ENCODE measurements around the gene PRR36.
"Not testable (repeated sequence)": the region's sequence is repeated elsewhere in the genome, so short reads cannot be mapped to it uniquely, and the experiment has no call there.

PRR36 gene

GRCh38 chr19:7874076-7874896 lies at the start of gene PRR36:
Gene PRR36 (minus strand): TSS chr19:7874390. CDS start chr19:7873689, 701 bp downstream.
- no peak for DNase-seq (ENCODE audit: low spot score)

DNA sequence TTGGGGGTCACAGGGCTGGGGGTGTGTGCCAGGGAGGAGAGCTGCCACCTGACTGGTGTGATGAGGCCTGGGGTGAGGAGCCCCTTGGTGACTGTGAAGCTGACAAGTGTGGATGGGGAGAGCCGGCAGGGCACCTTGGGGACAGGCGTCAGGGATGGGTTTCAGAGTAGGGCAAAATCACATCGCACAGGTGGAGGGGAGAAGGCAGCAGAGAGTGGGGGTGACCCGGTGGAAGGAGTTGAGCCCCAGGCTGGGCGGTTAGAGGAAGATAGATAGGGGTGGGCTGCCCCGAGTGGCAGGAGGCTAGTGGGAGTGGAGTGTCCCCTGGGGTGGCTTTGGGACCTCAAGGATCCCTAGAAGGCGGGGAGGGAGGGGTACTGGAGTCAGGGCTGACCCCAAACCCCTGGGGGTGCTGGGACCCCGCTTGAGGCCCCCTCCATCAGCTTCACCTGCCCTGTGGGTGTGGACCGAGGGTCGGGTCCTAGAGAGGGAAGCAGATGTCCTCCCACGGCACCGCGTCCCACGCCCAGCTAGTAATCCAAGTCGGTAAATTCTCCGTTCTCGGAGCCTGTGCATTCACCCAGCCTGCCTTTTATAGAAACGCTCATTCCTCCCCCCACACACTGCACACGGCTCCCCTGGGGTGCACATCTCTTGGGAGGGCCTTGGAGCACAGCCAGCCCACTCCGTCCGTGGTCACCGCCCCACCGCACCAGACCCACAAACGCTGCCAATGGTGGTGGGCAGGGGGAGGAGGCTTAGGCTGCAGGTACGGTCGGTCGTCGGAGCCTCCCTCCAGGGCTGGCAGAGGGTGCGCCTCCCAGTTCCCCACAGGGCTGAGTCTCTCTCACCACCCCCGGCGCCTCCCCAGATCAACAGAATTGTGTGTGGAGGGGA lies 49.4 kb upstream of the PRR36 start:
- DNase-seq (ENCODE audit: low spot score) = no peak

GRCh38 chr19:7922836-7923195 lies 48.6 kb upstream of the PRR36 start:
- DNase-seq (ENCODE audit: low spot score) = no peak

DNA sequence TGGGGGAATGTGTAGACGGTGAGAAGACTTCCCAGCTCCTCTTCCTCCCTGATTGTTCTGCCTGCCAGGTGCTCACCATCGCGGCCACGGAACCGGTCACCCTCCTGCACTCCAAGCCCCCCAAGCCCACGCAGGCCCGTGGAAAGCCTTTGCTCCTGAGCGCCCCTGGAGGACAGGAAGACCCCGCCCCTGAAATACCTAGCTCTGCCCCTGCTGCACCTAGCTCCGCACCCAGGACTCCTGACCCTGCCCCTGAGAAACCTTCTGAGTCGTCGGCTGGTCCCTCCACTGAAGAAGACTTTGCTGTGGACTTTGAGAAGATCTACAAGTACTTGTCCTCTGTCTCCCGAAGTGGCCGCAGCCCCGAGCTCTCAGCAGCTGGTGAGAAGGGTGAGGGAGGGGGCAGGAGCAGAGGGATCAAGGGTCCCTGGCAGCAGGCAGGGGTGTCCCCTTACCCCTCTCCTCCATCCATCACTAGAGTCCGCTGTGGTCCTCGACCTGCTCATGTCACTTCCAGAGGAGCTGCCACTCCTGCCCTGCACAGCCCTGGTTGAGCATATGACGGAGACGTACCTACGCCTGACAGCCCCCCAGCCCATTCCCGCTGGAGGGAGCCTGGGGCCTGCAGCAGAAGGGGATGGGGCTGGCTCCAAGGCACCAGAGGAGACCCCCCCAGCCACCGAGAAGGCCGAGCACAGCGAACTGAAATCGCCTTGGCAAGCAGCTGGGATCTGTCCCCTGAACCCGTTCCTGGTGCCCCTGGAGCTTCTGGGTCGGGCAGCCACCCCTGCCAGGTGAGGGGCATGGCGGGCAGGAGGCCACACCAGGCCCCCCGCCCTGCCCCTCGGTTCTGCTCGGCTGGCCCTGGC lies 48.0 kb upstream of the PRR36 start:
- no peak for DNase-seq (ENCODE audit: low spot score)

DNA sequence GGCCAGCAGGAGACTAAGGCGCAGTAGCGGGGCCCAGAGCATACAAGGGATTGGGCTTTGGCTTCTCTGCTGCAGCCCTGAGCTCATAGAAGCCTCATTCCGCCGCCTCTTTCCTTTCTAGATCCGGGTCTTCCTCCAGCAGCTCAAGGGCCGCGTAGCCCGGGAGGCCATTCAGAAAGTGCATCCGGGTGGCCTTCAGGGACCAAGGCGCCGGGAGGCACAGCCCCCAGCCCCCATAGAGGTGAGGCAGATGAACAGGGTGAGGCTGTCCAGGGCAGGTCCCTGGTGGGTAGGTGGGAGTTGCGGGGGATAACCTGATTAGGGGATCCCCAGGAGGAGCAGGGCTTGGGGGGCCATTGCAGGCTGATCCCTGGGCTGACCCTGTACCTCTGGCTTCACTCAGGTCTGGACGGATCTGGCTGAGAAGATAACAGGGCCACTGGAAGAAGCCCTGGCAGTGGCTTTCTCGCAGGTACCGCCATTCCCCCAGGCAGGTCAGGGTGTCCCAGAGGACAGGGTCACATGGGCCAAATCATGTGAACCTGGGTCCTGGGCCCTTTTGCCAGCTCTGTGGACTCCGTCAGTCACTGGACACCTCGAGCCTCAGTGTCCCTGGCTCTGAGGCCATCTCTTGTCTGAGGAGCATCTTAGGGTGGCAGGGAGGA lies 47.2 kb upstream of the PRR36 start:
- DNase-seq (ENCODE audit: low spot score) = no peak

DNA sequence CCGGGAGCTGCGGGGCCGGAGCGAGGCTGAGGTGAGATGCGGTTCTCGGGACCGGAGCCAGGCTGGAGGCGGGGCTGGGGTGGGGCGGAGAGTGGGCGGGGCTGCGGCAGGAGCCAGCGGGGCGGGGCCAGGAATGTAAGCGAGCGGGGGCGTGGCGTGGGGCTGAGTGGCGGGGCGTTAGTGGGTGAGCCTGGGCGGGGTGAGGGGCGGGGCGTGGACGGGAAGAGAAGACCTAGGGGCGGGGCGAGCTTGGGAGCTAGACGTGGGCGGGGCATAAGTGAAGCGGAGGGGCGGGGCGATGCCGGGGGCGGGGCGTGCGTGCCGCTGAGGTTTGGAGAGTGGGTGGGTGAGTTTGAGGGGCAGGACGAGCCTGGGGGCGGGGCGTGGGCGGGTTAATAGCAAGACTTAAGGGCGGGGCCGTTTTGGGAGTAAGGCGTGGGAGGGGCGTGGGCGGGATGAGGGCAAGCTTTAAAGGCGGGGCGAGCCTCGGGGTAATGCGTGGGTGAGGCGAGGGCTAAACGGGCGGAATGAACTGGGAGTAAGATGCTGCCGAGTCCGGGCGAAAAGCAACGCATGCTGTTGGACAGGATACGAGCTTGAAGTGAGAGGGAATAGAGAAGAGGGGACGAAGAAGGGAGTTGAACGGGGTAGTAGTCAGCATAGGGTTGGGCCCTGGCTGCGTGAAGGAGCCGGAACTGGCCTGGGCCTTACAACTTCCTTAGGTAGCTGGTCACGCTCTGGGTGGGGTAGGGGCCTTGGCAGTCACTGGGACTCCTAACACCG lies 46.5 kb upstream of the PRR36 start:
- DNase-seq (ENCODE audit: low spot score) = peak; percentile 99

- DNase-seq (ENCODE audit: low spot score) = peak; percentile 95
These were observed 45.7 kb upstream of the PRR36 start, which contains the start of gene SNAPC2 for GRCh38 chr19:7919610-7920518. Gene SNAPC2 (plus strand): TSS chr19:7920338. CDS start chr19:7920367, 29 bp downstream.

GRCh38 chr19:7918615-7919421 lies 44.6 kb upstream of the PRR36 start:
- no peak for DNase-seq (ENCODE audit: low spot score)

- DNase-seq (ENCODE audit: low spot score) = not testable (repeated sequence)
These were observed 43.9 kb upstream of the PRR36 start for GRCh38 chr19:7918062-7918614.

DNA sequence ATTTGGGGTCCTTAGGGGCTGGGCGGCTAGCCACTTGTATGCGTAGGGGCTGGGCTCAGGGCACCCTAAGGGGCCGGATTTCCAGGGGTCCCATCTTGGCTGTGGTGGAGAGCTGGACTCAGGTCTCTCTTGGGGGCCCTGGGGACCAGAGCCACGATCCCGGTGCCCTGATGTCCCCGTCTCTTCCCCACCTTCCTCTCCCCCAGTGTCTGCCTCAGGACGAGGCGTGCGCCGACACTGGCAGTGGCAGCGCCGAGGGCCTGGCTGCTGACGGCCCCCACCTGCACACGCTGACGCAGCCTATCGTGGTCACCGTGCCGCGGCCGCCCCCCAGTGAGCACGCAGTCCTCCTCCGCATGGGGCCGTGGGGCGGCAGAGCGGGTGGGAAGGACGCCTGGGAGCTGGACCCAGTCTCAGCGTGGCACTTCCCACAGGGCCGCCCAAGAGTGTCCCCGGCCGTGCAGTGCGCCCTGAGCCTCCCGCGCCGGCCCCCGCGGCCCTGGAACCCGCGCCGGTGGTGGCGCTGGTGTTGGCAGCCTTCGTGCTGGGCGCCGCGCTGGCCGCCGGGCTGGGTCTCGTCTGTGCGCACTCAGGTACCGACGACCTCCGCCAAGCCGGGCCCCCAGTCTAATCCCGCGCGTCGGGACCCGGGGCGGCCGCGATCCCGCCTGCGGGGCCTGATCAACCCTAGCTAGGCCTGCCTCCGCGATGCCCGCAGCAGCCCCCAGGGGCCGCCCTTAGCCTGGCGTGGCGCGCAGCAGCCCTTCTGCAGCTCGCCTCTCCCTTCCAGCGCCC lies 43.3 kb upstream of the PRR36 start:
- peak; percentile 37 for DNase-seq (ENCODE audit: low spot score)

- DNase-seq (ENCODE audit: low spot score) = no peak
These were observed 42.7 kb upstream of the PRR36 start for GRCh38 chr19:7916955-7917266.

- peak; percentile 28 for DNase-seq (ENCODE audit: low spot score)
These were observed 42.1 kb upstream of the PRR36 start for GRCh38 chr19:7916103-7916954.

- no peak for DNase-seq (ENCODE audit: low spot score)
These were observed 41.3 kb upstream of the PRR36 start for GRCh38 chr19:7915250-7916102.

GRCh38 chr19:7914598-7915045 lies 40.4 kb upstream of the PRR36 start, which contains the start of gene TGFBR3L:
Gene TGFBR3L (plus strand): TSS chr19:7914830.
- DNase-seq (ENCODE audit: low spot score) = no peak

DNA sequence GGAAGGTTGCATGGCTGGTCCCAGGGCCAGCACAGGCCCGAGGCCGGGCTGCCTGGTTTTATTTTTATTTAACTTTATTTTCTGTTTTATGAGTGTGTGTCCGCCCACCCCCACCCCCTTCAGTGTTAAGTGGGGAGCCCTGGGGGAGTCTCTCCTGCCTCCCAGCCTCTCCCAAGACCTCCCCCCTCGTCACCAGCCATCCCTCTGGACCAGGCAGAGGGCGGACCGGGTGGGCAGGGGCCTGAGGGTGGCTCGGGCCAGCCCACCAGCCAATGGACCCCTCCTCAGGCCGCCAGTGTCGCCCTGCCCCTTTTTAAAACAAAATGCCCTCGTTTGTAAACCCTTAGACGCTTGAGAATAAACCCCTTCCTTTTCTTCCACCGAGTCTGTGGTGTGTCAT lies 39.9 kb upstream of the PRR36 start:
- no peak for DNase-seq (ENCODE audit: low spot score)

GRCh38 chr19:7913652-7914051 lies 39.5 kb upstream of the PRR36 start:
- DNase-seq (ENCODE audit: low spot score) = no peak

All from CD4-positive, alpha-beta T cell treated with Interleukin-6 at 100 ng/mL for 8 hours (primary cell).